H9 (cell line): ENCODE data around the gene RBM19. TPM values are rescaled to one million over a fixed set of nuclear protein-coding genes. Genes with fewer than 3 reads are reported as not detected.

Experiments
- DNase-seq: peaks from one replicate; pipeline ENCODE4 v3.0.0-alpha.2; 2017
- H2AFZ ChIP-seq: one replicate; pipeline ENCODE4 v1.6.1; 2013; ENCODE audit warnings: mild to moderate bottlenecking, low read length, control low read depth, moderate library complexity
- H2AK5ac ChIP-seq: 2 replicates; pipeline ENCODE4 v1.6.1; 2013; ENCODE audit warnings: low read length, control low read depth, mixed read lengths; ENCODE audit not compliant: insufficient read length
- H2BK120ac ChIP-seq: one replicate; pipeline ENCODE4 v1.6.1; 2013; ENCODE audit warnings: low read depth, mild to moderate bottlenecking, low read length, control low read depth, inconsistent platforms; ENCODE audit not compliant: poor library complexity, severe bottlenecking
- H2BK12ac ChIP-seq: 2 replicates; pipeline ENCODE4 v1.6.1; 2013; ENCODE audit warnings: low read length, control low read depth, mixed read lengths, low read depth; ENCODE audit not compliant: insufficient read length
- H2BK15ac ChIP-seq: 2 replicates; pipeline ENCODE4 v1.6.1; 2013; ENCODE audit warnings: low read depth, low read length, control low read depth
- H2BK20ac ChIP-seq: one replicate; pipeline ENCODE4 v1.6.1; 2013; ENCODE audit warnings: low read depth, mild to moderate bottlenecking, low read length, control low read depth, inconsistent platforms; ENCODE audit not compliant: poor library complexity, severe bottlenecking
- H2BK5ac ChIP-seq: 2 replicates; pipeline ENCODE4 v1.6.1; 2013; ENCODE audit warnings: low read length, control low read depth, mixed read lengths; ENCODE audit not compliant: insufficient read length
- H3K14ac ChIP-seq: 2 replicates; pipeline ENCODE4 v1.6.1; 2013; ENCODE audit warnings: low read length, control low read depth; ENCODE audit not compliant: insufficient read depth
- H3K18ac ChIP-seq: 2 replicates; pipeline ENCODE4 v1.6.1; 2013; ENCODE audit warnings: low read depth, mild to moderate bottlenecking, mixed read lengths, low read length, control low read depth; ENCODE audit not compliant: insufficient read length
- H3K23ac ChIP-seq: 2 replicates; pipeline ENCODE4 v1.6.1; 2013; ENCODE audit warnings: low read length, control low read depth, mixed read lengths, low read depth; ENCODE audit not compliant: insufficient read length
- H3K23me2 ChIP-seq: 2 replicates; pipeline ENCODE4 v1.6.1; 2013; ENCODE audit warnings: low read depth, mild to moderate bottlenecking, mixed read lengths, low read length, control low read depth; ENCODE audit not compliant: insufficient read length, poor library complexity, severe bottlenecking
- H3K27ac ChIP-seq: 2 replicates; pipeline ENCODE4 v1.5.1; 2013; ENCODE audit warnings: low read length, control low read depth, mixed read lengths, low read depth; ENCODE audit not compliant: insufficient read length
- H3K27me3 ChIP-seq: 2 replicates; pipeline ENCODE4 v1.6.1; 2013; ENCODE audit warnings: low read length, control low read depth, inconsistent platforms; ENCODE audit not compliant: insufficient read depth
- H3K4ac ChIP-seq: 2 replicates; pipeline ENCODE4 v1.6.1; 2013; ENCODE audit warnings: low read depth, mild to moderate bottlenecking, control low read depth, inconsistent platforms, low read length, moderate library complexity
- H3K4me1 ChIP-seq: 2 replicates; pipeline ENCODE4 v1.6.1; 2013; ENCODE audit warnings: low read length, control low read depth, inconsistent platforms; ENCODE audit not compliant: insufficient read depth
- H3K4me2 ChIP-seq: 2 replicates; pipeline ENCODE4 v1.6.1; 2013; ENCODE audit warnings: low read length, control low read depth, mixed read lengths; ENCODE audit not compliant: insufficient read length, insufficient read depth
- H3K56ac ChIP-seq: 2 replicates; pipeline ENCODE4 v1.6.1; 2013; ENCODE audit warnings: low read depth, mild to moderate bottlenecking, mixed read lengths, low read length, control low read depth; ENCODE audit not compliant: insufficient read length
- H3K79me1 ChIP-seq: 2 replicates; pipeline ENCODE4 v1.6.1; 2013; ENCODE audit warnings: low read depth, mild to moderate bottlenecking, moderate library complexity, low read length, control low read depth, inconsistent platforms; ENCODE audit not compliant: insufficient read depth, poor library complexity, severe bottlenecking
- H3K79me2 ChIP-seq: 2 replicates; pipeline ENCODE4 v1.6.1; 2013; ENCODE audit warnings: low read length, control low read depth, inconsistent platforms; ENCODE audit not compliant: insufficient read depth
- H3K9ac ChIP-seq: 2 replicates; pipeline ENCODE4 v1.6.1; 2013; ENCODE audit warnings: low read length, control low read depth, mixed read lengths; ENCODE audit not compliant: insufficient read length; ENCODE audit errors: extremely low read depth
- H3K9me3 ChIP-seq: one replicate; pipeline ENCODE4 v1.6.1; 2013; ENCODE audit warnings: low read depth, low read length, inconsistent platforms; ENCODE audit not compliant: control insufficient read depth
- H3T11ph ChIP-seq: one replicate; pipeline ENCODE4 v1.6.1; 2013; ENCODE audit warnings: mild to moderate bottlenecking, low read length, control low read depth, inconsistent platforms
- H4K20me1 ChIP-seq: one replicate; pipeline ENCODE4 v1.6.1; 2013; ENCODE audit not compliant: control insufficient read depth, insufficient read length, insufficient read depth
- H4K5ac ChIP-seq: 2 replicates; pipeline ENCODE4 v1.6.1; 2013; ENCODE audit warnings: low read depth, mild to moderate bottlenecking, mixed read lengths, low read length, control low read depth; ENCODE audit not compliant: insufficient read length
- H4K8ac ChIP-seq: replicated peaks from 2 replicates; pipeline ENCODE4 v1.6.1; 2013; ENCODE audit warnings: low read length, control low read depth, mixed read lengths, low read depth; ENCODE audit not compliant: insufficient read length
- H4K91ac ChIP-seq: 2 replicates; pipeline ENCODE4 v1.6.1; 2013; ENCODE audit warnings: low read depth, mild to moderate bottlenecking, moderate library complexity, mixed read lengths, low read length, control low read depth; ENCODE audit not compliant: insufficient read length
- H3K27ac Mint-ChIP-seq, 3 experiments: 2 replicates in 2 of 3; 3 replicates in 1 of 3; pipeline ENCODE4 v1.8.0; 2020 to 2021; ENCODE audit warnings: mixed read lengths in 3 of 3, mild to moderate bottlenecking in 1 of 3, moderate library complexity in 1 of 3
- H3K27me3 Mint-ChIP-seq: 2 replicates; pipeline ENCODE4 v1.8.0; 2021; ENCODE audit warnings: low read depth, mild to moderate bottlenecking, moderate library complexity, mixed read lengths
- H3K36me3 Mint-ChIP-seq, 3 experiments: 2 replicates in 2 of 3; 3 replicates in 1 of 3; pipeline ENCODE4 v1.8.0; 2020 to 2021; ENCODE audit warnings: low read depth in 3 of 3, mixed read lengths in 3 of 3; ENCODE audit not compliant: insufficient read depth in 1 of 3
- H3K4me1 Mint-ChIP-seq, 2 experiments: 2 replicates each; pipeline ENCODE4 v1.8.0; 2020; ENCODE audit warnings: mixed read lengths in 2 of 2
- H3K4me3 Mint-ChIP-seq, 2 experiments: 2 replicates in 1 of 2; 3 replicates in 1 of 2; pipeline ENCODE4 v1.8.0; 2020 to 2021; ENCODE audit warnings: mild to moderate bottlenecking in 2 of 2, mixed read lengths in 2 of 2, moderate library complexity in 1 of 2
- H3K9me3 Mint-ChIP-seq, 2 experiments: 2 replicates in 1 of 2; 3 replicates in 1 of 2; pipeline ENCODE4 v1.8.0; 2020; ENCODE audit warnings: mild to moderate bottlenecking in 2 of 2, mixed read lengths in 2 of 2, moderate library complexity in 1 of 2
- CTCF ChIP-seq: fragments of 200-600 bp; sonication (generic); conservative IDR thresholded peaks from 3 replicates; pipeline ENCODE4 v1.8.0; 2021; ENCODE audit warnings: antibody characterized with exemption, mild to moderate bottlenecking
- WGBS: extraction: QIAGEN DNeasy Blood & Tissue Kit; methylation state at CpG from one replicate; pipeline ENCODE4 v1.1.7; 2013; ENCODE audit warnings: missing lambda C conversion rate, low lambda C conversion rate, mixed read lengths; ENCODE audit not compliant: insufficient read length; ENCODE audit errors: extremely low coverage; 5-methylcytosine and 5-hydroxymethylcytosine counted together
- total RNA-seq: library from RNA; stranded (reverse); gene quantifications from 2 replicates; pipeline ENCODE4 v1.2.1, GENCODE V29; 2021

RBM19 gene
- total RNA-seq, 1 experiment from 2014 or later = 32.2 TPM

GRCh38 chr12:113895176-113895575 lies 70.9 kb downstream of the RBM19 start:
- Histone ChIP-seq H3K9me3 (no peaks in the 10 kb centered on the region), H4K91ac (no peak overlapping the region), H2BK5ac (no peak overlapping the region), H3K9ac (no peak overlapping the region), H3K4me2 (no peak overlapping the region), H3K23ac (no peak overlapping the region), H3K79me1 (no peaks in the 10 kb centered on the region), H3K56ac (no peak overlapping the region), H2BK120ac (no peak overlapping the region), H3K27me3 (no peaks in the 10 kb centered on the region), H3T11ph (no peak overlapping the region), H2BK12ac (no peak overlapping the region), H2AFZ (no peak overlapping the region), H4K20me1 (peaks cover 3% of the 10 kb centered on the region), H4K5ac (no peak overlapping the region), H4K8ac (no peak overlapping the region), H2BK15ac (no peak overlapping the region), H3K4ac (no peak overlapping the region), H3K4me1 (no peaks in the 10 kb centered on the region; the same call in 1 of the 2 replicates), H3K23me2 (no peaks in the 10 kb centered on the region), H2AK5ac (no peak overlapping the region), H2BK20ac (no peak overlapping the region), H3K79me2 (no peaks in the 10 kb centered on the region), H3K14ac (no peak overlapping the region), H3K27ac (no peak overlapping the region), H3K18ac (no peak overlapping the region)
- no peak for DNase-seq
- WGBS = no CpG with 5 or more reads among the region's 7 CpGs
- Mint-ChIP-seq H3K9me3 (no peaks in the 10 kb centered on the region), H3K36me3 (peaks cover 0 to 3% (median 0%) of the 10 kb centered on the region in 3 experiments; a peak in 2 of 7 replicates), H3K4me3 (no peak overlapping the region), H3K4me1 (peaks cover 25 to 37% of the 10 kb centered on the region in 2 experiments), H3K27me3 (no peaks in the 10 kb centered on the region), H3K27ac (no peak overlapping the region)
- TF ChIP-seq CTCF = no peak
